ENCODE results near the gene TLL2.

- TF ChIP-seq CTCF (IDR thresholded peaks at IDR 0.05) (no peak), ZNF281 (CRISPR knock-in tag; IDR thresholded peaks at IDR 0.05) (no peak), RORB (CRISPR knock-in tag; IDR thresholded peaks at IDR 0.05) (no peak), ZNF232 (CRISPR knock-in tag; IDR thresholded peaks at IDR 0.05) (no peak), MXD4 (CRISPR knock-in tag; IDR thresholded peaks at IDR 0.05; ENCODE audit: borderline replicate concordance) (no peak), TEAD4 (CRISPR knock-in tag; IDR thresholded peaks at IDR 0.05) (no peak), SMAD4 (CRISPR knock-in tag; IDR thresholded peaks at IDR 0.05) (no peak), MLX (CRISPR knock-in tag; IDR thresholded peaks at IDR 0.05) (no peak)
These were observed 16.3 kb downstream of the TLL2 start for GRCh38 chr10:96497391-96497790.

Data from WTC11 (cell line).